NCI-H146 (cell line): Measurements from ENCODE around the gene COMMD7.

Experiments used
- DNase-seq: peaks from one replicate; lab custom pipeline; 2025; lab: John Stamatoyannopoulos, UW

The COMMD7 gene

DNA sequence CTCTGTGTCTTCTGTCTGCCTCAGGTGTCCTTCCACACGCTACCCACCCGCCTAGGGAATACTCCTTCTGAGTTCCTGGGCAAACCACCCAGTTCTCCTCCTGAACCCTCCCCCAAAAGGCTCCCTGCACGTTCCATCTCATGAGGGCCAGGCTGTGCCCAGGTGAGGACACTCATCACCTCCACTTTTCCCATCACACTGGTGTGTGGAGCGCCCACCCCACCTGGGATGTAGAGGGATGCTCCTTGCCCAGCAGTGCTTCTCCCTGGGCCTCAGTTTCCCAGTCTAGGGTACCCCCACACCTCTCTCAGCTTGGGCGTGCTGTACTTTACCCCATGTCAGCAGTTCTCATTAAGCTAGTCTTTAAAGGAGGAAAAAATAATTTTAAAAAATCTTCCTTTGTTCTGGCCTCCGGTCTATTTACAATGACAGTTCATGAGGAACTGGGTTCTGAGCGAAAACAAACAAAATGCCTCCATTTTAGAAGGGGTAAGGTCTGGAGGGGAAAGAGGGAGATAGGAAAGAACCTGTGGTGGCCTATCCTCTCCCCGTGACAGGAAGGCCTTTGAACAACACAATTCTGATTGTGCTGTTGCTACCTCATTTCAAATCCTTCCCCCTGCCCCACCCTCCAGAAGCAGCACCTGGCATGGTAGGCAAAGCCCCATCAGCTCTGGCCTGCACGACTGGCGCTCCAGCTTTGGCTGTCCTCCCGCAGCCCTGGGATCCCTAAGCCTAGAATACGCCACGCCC is 67.9 kb downstream of the COMMD7 start:
- DNase-seq: peak; percentile 74

GRCh38 chr20:32674362-32674789 is 68.9 kb downstream of the COMMD7 start:
- peak; percentile 73 for DNase-seq

GRCh38 chr20:32672982-32673851 is 70.0 kb downstream of the COMMD7 start:
- DNase-seq: no peak

DNA sequence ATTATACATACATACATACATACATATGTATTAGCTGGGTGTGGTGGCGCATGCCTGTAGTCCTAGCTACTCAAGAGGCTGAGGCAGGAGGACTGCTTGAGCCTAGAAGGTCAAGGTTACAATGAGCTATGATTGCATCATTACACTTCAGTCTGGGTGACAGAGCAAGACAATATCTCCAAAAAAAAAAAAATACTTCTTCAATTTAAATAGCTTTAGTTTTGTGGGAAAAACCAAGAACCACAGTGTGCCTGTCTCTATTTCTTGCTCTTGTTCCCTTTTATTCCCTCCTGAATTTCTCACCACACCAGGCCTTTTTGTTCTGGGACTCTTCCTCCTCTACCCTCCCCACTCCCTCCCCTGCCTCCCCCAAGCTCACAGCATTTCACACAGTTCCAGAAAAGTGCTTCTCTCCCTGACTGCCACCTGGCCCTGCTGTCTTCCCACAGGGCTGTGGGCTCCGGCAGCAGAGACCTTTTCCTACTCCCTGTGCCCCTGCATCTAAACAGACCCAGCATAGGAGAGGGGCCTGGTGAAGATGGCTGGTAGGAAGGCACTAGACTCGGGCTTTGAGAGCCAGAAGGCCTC is 70.8 kb downstream of the COMMD7 start:
- no peak for DNase-seq

- no peak for DNase-seq
Observed at GRCh38 chr20:32670773-32671455, 72.4 kb downstream of the COMMD7 start.

- peak; percentile 37 for DNase-seq
Observed at GRCh38 chr20:32667027-32667426, 76.2 kb downstream of the COMMD7 start.

DNA sequence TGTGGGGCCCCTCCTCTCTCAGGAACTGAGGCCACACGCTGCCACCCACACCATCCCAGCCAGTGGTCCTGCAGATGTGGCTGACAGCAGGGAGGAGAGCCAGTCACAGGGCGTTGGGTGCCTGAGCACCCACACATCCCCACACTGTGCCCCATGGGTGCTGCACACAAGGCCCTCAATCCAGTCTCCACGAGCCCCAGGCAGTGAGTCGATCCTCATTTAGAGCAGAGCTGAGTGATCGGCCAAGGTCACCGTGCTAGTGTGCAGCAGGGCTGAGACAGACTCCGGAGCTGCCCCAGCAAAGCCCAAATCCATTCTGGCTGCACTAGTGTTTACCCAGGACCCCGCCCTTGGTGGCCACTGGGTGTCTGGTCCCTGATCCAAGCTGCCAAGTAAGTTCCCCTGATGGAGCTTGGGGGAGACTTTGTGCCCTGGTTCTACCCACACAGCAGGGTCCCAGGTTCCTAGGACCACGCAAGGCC is 78.5 kb downstream of the COMMD7 start:
- DNase-seq: no peak

DNA sequence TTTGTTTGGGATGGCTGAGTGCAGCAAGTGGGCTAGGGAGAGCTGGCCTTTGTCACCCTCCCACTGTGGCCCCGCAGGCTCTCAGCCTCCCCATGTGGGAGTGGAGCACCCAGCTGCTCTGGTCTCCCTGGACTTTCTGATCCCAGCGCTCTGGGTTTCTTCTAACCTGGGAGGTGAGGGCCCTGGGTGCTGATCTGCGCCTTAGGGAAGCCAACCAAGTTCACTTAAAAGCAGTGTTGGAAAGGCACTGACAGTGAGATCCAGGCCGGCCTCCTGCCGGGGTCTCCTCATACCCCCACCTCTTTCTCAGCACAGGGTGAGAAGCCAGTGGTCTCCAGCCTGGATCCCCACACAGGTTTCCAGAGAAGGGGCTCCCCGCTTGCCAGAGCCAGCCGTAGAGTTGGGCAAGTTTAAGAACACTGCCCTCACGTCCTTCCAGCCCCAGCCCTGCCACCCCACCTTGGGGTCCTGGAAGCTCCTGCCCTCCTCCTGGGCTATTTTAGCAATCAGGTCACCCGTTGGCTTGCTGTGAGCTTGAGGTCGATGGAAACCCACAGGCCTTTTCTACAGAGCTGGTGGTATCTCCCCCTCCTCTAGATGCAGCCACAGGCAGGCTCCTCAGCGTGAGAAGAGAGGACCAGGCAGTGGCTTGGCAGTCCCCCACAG is 79.1 kb downstream of the COMMD7 start:
- no peak for DNase-seq

DNA sequence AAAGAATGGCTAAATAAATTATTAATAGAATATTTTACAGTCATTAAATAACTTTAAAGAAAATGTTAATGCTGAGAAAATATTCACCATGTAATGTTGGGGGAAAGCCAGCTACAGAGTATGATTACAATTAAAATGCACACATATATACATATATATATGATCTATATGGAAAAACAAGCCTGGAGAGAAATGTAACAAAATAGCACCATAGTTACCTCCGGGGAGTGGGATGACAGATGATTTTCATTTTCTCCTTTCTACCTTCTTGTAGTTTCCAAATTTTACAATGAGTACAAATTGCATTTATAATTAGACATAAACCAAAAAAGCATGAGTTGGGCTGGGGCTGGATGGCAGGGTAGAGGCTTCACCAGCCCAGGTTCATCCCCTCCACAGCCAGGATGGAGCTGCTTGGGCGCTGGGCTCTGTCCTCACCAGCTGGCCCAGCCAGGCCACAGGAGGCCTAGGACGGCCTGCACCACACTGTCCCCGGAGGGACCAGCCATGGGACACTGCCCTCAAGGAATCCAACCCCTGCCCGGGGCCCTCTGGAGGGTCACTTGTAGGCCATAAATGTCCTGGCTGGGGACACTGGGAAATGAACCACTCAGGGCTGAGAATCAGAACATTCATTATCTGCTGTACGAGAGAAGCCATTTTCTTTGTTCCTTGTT is 79.8 kb downstream of the COMMD7 start:
- DNase-seq: no peak

- DNase-seq: no peak
Observed at GRCh38 chr20:32661820-32662528, 81.3 kb downstream of the COMMD7 start.

GRCh38 chr20:32660661-32661060 is 82.6 kb downstream of the COMMD7 start:
- no peak for DNase-seq

DNA sequence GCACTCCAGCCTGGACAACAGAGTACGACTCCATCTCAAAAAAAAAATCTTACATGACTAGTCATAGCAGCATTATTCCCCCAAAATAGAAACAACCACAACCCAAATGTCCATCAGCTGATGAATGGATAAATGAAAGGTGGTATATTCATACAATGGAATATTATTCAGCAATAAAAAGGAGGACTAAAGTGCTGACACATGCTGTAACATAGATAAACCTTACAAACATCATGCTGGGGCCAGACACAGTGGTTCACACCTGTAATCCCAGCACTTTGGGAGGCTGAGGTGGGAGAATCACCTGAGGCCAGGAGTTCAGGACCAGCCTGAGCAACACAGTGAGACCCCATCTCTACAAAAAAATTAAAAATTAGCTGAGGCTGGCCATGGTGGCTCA is 86.4 kb downstream of the COMMD7 start:
- no peak for DNase-seq

DNA sequence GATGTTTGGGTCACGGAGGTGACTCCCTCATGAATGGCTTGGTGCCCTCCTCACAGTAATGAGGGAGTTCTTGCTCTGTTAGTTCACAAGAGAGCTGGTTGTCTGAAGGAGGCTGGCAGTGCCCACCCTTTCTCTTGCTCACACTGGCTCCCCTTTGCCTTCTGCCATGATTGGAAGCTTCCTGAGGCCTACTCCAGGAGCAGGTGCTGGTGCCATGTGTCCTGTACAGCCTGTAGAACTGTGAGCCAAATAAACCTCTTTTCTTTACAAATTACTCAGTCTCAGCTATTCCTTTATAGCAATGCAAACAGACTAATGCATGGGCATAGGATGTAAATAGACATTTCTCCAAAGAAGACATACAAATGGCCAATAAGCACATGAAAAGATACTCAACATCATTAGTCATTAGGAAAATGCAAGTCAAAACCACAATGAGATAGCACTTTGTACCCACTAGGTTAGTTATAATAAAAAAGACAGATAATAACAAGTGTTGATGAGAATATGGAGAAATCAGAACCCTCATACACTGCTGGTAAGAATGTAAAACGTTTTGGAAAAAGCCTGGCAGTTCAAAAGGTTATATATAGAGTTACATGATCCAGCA is 87.3 kb downstream of the COMMD7 start:
- DNase-seq: no peak

GRCh38 chr20:32652739-32653526 is 90.3 kb downstream of the COMMD7 start:
- peak; percentile 93 for DNase-seq
